ENCODE measurements around the gene AAGAB.

Gene AAGAB

GRCh38 chr15:67212684-67213367 is 41.6 kb downstream of the AAGAB start:
- no peak for TF ChIP-seq CTCF (IDR thresholded peaks at IDR 0.05; ENCODE audit: low read depth, low read length)
- DNase-seq (ENCODE audit: low read depth, low spot score) = no peak
- no peak overlapping the region for H3K4me3 ChIP-seq (ENCODE audit: low read depth, low read length)
- in situ Hi-C loops (cut with HindIII; ENCODE audit: low sequenced_read_pairs) = no loop called here

DNA sequence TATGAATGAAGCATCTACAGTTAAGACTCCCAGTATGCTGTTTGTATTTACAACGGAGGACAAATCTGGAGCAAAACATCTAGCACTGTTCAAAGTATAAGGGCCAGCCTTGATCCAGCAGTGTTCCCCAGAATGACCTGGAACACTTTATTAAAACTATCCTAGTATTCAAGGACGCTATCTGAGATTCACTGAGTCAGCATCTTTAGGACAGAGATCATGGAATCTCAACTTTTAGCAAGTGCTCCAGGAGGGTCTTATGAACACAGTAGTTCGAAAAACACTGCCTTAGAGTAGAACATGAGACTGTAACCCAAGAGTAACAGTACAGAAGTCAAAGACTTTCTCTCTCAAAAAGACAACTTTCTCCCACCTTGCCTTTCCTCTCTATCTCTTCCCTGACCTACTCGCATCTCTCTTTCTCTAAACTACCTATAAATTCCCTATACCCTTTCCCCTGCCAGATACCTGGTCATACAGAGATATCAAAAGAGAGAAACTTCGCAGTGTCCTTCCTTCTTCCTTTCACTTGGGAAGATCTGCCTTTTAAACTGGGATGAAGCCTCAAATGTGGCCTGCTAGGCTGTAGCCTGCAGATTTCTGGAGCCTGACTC is 43.8 kb downstream of the AAGAB start:
- no peak for DNase-seq (ENCODE audit: low read depth, low spot score)
- in situ Hi-C loops (cut with HindIII; ENCODE audit: low sequenced_read_pairs) = no loop called here
- no peak for TF ChIP-seq CTCF (IDR thresholded peaks at IDR 0.05; ENCODE audit: low read depth, low read length)
- no peak overlapping the region for H3K4me3 ChIP-seq (ENCODE audit: low read depth, low read length)

DNA sequence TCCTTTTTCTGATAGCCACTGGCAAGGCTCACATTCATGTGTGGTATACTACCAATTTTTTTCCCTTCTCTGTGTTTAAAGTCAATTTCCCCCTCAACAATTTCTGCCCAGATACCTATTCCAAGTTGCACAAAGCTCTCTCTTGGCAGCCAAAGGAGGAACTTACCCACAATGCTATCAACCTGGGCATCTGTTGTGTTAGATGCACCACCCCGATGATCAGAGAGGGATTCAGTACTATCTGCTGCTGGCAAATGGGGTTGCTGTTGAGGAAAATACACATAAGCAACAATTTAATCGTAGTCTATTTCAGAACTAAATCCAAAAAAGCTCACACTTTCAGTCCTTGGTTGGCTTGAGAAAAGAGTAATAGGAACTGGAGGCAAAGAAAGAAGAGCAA is 46.1 kb downstream of the AAGAB start:
- in situ Hi-C loops (cut with HindIII; ENCODE audit: low sequenced_read_pairs) = no loop called here
- no peak for TF ChIP-seq CTCF (IDR thresholded peaks at IDR 0.05; ENCODE audit: low read depth, low read length)
- DNase-seq (ENCODE audit: low read depth, low spot score) = no peak
- H3K4me3 ChIP-seq (ENCODE audit: low read depth, low read length) = no peak overlapping the region

GRCh38 chr15:67207555-67208207 is 46.8 kb downstream of the AAGAB start:
- no peak for TF ChIP-seq CTCF (IDR thresholded peaks at IDR 0.05; ENCODE audit: low read depth, low read length)
- no peak overlapping the region for H3K4me3 ChIP-seq (ENCODE audit: low read depth, low read length)
- DNase-seq (ENCODE audit: low read depth, low spot score) = no peak
- in situ Hi-C loops (cut with HindIII; ENCODE audit: low sequenced_read_pairs) = no loop called here

DNA sequence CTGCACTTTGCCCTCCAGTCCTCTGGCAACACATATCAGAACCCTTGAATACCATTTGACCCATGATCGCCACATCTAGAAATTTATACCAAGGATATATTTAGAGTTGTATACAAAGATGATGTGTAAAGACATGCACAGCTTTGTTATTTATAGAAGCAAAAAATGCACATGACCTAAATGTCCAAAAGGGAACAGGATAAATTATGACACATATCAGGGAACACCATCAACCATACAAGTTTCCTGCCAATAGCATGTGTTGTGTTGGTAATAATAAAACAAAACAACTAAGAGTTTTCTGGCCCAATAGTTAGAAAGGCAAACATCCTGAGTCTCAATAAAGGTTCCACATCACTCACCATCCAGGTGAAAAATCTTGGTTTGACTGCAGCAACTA is 51.5 kb downstream of the AAGAB start:
- in situ Hi-C loops (cut with HindIII; ENCODE audit: low sequenced_read_pairs) = no loop called here
- no peak for DNase-seq (ENCODE audit: low read depth, low spot score)
- H3K4me3 ChIP-seq (ENCODE audit: low read depth, low read length) = no peak overlapping the region
- no peak for TF ChIP-seq CTCF (IDR thresholded peaks at IDR 0.05; ENCODE audit: low read depth, low read length)

- no peak for DNase-seq (ENCODE audit: low read depth, low spot score)
- in situ Hi-C loops (cut with HindIII; ENCODE audit: low sequenced_read_pairs) = no loop called here
- no peak for TF ChIP-seq CTCF (IDR thresholded peaks at IDR 0.05; ENCODE audit: low read depth, low read length)
- no peak overlapping the region for H3K4me3 ChIP-seq (ENCODE audit: low read depth, low read length)
These were observed 52.4 kb downstream of the AAGAB start for GRCh38 chr15:67202091-67202490.
